GM20431 (cell line): Measurements from ENCODE around the gene GRK5.

ENCODE experiments used
- in situ Hi-C: fragments of 300-500 bp; cut with MseI, MboI; formaldehyde crosslinking; loops from one replicate; pipeline ENCODE4 v1.15.0; 2020; ENCODE audit warnings: low sequenced_read_pairs; ENCODE audit not compliant: unreplicated experiment

The GRK5 gene

DNA sequence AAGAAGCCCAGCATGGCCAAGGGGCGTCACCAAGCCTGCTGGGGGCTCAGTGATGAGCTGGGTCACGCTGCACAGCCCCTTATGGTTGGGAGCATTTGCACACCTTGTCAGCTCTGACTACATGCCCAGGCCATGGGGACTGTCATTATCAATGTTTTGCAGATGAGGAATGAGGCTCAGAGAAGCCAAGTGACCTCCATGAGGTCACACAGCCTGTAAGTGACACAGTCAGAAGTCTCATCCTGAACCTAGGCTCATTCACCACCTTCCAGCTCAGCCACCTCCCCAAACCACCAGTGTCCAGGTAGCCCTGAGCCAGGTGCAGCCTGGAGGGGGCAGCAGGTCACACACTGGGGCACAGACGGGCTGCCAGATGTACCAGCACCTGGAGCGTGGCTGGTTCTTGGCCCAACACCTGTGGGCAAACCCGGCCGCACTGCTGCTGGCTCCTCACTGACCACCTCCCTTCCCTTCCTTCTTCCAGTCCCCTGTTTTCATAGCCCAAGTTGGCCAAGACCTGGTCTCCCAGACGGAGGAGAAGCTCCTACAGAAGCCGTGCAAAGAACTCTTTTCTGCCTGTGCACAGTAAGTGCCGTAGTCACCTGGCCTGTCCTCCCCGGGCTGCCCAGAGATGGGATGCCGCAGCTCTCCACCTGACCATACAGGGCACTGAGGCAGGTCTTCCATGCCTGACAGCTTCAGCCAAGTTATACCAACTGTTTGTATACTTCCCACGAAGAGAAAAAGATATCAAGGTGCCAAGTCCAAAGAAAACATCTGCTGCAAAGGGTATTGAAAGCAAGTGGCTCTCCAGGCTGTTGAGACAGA, 215.5 kb downstream of the GRK5 start:
- in situ Hi-C loops: no loop called here

DNA sequence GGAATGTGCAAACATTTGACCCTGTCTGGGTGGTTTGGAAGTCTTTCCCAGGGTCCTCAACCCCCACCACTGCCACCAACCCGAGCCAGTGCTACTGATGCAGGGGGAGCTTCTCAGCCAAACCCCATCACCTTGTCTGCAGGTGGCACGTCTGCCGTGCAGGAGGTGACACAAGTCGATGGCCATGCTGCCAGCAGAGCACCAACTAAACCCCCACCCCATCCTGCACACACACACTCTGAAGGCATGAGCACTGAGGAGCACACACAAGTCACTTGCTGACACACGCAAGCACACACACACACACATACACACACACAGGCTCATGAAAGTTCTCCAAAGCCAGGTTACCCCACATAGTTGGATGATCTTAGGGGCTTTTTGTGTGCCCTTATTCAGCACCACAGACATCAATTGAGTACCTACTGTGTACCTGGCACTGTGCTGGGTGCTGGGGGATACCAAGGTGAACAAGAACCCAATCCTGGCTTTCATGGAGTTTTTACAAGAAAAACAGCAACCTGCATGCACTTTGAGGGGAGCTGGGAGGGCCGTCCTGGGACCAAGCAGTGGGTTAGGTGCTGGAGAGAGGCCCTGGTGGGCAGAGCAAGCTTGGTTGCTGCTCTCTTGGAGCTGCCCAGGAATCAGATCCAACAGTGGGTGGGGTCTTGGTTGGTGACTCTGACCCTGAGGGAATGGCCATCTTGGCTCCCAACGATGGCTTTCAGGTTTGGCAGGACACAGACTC, 216.3 kb downstream of the GRK5 start:
- in situ Hi-C loops: no loop called here

DNA sequence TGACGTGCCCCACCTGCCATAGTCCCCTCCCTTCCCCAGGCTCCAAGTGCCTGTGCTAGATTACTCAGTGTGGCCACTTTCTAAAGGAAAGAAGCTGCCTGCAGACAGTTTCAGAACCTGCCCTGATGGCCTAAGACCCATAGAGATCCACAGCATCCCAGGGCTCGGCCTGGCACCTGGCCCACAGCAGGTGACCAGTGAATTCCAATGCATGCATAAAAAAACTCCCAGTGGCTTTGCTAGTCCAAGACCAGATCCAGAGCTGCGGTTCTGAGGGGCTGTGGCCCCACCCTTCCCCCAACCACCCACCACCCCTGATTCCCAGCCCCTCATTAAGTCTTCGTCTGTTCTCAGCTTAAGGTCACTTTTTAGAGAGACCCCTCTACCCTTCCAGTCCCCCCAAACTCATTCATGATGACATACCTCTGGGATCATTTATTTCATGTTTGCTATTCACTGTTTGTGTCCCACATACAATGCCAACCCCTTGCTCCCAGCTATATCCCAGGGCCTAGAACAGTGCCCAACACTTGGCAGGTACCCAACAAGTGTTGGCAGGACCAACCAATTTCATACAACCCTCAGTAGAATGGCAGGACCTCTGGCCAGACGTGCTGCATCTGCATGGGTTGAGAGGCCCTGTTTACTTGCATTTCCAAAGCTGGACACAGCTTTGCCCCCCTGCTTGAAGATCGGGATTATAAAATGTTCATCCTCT, 217.0 kb downstream of the GRK5 start:
- in situ Hi-C loops: no loop called here

DNA sequence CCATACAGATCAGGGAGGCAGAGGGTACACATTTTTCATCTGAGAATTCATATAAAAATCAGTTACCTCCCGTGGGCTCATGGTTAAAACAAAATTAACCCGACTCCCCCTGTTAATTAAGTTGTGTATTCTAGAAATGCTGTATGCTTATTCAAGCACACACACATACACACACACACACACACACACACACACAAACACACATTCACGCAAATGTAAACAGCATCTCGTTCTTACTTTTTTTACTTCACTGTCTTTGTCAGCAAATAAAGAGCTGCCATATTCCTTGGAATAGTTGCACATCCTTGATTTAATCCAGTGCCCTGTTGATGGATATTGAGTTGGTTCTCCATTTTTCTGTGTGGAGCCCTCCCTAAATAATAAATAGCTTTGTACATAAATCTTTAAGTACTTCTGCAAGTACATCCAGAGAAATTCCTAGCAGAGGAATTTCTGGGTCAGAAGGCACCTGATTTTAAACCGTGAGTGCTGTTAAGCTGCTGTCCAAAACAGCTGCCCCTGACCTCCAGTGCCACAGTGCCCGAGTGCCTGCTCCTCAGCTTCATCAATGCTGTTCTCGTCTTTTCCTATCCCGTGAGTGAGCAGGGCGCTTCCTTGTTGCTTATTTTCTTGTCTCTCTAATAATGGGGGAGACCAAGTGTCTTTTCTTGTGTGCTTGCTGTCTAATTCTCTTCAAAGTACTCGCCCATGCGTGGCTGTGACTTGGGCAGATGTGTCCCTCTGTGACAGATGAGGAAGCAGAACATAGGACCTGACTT, 217.9 kb downstream of the GRK5 start:
- in situ Hi-C loops: no loop called here

DNA sequence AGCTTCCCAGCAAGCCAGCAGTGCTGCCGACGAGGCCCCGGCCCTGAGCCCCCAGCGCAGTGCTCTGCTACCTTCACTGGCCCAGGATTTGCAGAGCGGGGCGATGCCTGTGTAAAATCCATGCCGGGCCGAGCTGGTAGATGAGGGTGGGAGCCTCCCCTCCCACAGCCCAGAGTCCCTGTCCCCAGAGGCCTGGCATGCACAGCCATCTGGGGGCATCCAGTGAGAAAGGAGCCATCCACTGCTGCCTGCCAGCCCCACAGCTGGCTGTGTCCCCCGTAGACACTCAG, 218.5 kb downstream of the GRK5 start:
- in situ Hi-C loops: no loop called here

DNA sequence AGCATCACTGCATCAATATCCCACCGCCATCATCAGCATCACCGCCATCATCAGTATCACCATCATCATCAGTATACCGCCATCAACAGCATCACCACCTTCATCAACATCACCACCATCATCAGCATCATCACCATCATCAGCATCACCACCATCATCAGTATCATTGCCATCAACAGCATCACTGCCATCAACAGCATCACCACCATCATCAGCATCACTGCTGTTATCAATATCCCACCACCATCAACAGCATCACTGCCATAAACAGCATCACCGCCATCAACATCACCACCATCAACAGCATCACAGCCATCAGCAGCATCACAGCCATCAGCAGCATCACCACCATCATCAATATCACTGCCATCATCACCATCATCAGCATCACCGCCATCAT, 219.3 kb downstream of the GRK5 start:
- in situ Hi-C loops: no loop called here

DNA sequence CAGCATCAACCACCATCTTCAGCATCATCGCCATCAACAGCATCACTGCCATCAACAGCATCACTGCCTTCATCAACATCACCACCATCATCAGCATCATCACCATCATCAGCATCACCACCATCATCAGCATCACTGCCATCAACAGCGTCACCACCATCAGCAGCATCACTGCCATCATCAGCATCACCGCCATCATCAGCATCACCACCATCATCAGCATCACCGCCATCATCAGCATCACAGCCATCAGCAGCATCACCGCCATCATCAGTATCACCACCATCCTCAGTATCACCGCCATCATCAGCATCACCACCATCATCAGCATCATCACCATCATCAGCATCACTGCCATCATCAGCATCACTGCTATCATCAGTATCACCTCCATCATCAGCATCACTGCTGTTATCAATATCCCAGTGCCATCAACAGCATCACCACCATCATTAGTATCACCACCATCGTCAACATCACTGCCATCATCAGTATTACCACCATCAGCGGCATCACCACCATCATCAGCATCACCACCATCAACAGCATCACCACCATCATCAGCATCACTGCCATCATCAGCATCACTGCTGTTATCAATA, 220.0 kb downstream of the GRK5 start:
- in situ Hi-C loops: no loop called here

DNA sequence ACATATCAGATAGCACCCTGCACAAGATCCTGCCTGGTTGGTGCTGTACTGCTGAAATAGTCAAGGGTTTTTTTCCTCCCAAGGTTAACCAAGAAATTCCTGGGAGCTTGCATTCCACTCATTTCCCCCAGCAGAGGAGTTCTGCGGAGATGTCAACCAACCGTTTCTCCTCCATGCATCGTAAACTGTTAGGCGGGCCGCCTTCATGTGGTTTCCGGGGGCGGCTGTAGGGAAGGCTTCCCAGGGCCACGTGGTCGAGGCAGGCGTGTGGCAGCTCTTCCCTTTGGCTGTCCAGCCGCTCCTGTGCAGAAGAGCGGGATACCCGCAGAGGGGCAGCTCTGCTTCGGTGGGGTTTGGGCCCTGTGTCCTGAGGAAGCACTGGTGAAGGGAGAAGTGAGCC, 221.4 kb downstream of the GRK5 start:
- in situ Hi-C loops: no loop called here

DNA sequence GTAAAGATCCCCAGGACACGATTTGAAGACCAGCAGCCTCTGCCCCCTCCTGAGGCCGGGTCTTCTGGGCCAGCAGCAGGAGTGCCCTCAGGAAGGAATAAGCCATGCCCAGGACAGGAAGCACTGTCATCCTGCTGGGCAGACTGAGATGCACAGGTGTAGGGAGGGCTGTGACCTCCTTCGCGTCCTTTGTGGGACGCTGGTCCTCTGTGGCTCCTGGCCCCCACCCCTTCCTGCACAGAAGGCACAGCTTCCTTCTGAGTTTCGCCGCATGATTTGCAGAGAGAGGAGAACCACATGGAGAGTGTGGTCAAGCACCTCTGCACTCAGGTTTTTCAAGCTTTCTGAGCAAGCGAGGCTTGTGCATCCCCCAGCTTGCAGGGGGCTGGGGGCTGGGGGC, 222.4 kb downstream of the GRK5 start:
- in situ Hi-C loops: loop anchor here (10.0 kb wide), 1 partner anchor 225 kb away; the partner anchor contains the start of gene GRK5

DNA sequence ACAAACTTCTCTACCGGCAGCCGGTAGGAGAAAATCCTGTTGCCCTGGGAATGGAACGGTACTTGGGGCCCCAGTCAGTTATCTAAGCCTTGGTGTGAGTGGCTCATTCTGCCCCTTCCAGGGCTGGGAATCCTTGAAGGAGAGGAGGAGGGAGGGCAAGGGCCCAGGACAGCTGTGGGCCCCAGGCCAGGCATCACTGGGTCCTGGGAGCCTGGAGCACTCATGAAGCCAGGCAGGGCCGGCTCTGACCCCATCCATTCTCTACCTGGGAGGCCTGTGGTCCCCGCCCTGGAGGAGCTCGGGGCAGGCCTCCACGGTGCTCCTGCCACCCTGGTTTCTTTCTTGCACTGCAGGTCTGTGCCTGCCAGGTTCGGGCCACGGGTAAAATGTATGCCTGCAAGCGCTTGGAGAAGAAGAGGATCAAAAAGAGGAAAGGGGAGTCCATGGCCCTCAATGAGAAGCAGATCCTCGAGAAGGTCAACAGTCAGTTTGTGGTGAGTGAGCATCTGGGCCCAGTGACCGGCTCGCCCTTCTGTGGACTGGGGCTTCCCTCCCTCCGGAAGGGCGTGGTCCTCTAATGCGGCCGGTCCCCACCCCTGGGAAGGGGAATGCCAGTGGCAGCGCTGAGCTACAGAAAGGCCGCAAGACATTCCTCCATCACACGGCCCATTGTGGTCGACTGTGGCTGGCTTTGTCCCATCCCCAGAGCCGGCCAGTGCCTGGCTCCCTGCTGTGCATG, 223.8 kb downstream of the GRK5 start:
- in situ Hi-C loops: loop anchor here (10.0 kb wide), 1 partner anchor 226 kb away; the partner anchor contains the start of gene GRK5

DNA sequence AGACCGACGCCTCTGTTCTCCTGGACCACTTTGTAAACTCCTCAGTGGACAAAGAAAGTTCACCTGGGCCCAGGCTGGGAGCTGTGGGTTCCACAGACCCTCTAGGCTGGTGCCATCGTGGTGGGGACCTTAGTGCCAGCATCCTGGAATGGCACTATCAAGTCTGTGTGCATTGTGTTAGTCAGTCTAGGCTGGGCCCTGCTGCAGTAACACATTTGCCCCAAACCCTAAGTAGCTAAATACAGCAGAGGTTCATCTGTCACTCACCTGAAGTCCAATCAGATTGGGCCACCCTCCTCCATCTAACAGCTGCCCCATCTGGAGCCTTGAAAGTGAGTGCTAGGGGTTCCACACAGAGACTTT, 224.4 kb downstream of the GRK5 start:
- in situ Hi-C loops: loop anchor here (10.0 kb wide), 1 partner anchor 227 kb away; the partner anchor contains the start of gene GRK5

DNA sequence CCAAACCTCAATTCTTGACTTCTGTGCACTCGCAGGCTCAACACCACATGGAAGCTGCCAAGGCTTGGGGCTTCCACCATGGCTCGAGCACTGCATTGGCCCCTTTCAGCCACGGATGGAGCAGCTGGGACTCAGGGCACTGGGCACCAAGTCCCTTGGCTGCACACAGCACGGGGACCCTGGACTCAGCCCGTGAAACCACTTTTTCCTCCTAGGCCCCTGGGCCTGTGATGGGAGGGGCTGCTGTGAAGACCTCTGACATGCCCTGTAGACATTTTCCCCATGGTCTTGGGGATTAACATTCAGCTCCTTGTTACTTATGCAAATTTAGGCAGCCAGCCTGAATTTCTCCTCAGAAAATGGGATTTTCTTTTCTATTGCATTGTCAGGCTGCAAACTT, 227.6 kb downstream of the GRK5 start:
- in situ Hi-C loops: loop anchor here (10.0 kb wide), 1 partner anchor 230 kb away; the partner anchor contains the start of gene GRK5

DNA sequence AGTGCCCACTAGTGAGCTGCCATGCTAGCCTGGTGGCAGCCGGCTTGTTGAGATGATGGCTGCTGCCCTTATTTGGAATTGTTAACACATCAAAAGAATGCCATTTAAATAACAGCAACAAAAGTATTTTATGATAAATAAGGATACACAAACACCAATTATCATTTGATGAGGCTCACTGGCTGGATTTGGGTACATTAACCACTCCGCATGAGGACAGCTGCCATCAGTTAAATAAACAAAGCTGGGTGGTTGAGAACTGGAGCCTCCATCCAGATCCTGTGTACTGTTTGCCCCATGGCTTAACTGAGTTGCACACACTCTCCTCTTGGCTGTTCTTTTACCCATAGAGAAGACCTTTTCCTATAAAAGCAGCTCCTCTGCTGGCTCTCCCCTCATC, 231.3 kb downstream of the GRK5 start:
- in situ Hi-C loops: loop anchor here (10.0 kb wide), 1 partner anchor 234 kb away; the partner anchor contains the start of gene GRK5

DNA sequence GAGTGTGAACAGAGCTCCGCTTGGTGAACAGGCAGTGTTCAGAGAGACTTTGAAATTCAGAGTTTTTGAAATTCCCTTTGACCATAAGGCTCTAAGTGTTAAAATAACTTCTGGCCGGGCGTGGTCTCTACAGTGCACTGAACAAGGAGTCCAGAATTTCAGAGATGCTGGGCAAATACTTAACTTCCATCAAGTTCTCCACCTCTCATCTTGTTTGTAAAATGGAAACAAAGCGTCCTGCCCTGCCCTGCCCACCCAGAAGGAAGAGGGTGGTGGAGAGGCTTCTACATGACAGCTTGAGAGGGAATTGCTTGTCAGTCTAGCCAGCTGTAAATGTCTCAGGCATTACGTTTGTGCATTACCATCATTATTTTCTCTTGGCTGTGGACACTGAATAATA, 232.6 kb downstream of the GRK5 start:
- in situ Hi-C loops: loop anchor here (10.0 kb wide), 1 partner anchor 235 kb away; the partner anchor contains the start of gene GRK5

DNA sequence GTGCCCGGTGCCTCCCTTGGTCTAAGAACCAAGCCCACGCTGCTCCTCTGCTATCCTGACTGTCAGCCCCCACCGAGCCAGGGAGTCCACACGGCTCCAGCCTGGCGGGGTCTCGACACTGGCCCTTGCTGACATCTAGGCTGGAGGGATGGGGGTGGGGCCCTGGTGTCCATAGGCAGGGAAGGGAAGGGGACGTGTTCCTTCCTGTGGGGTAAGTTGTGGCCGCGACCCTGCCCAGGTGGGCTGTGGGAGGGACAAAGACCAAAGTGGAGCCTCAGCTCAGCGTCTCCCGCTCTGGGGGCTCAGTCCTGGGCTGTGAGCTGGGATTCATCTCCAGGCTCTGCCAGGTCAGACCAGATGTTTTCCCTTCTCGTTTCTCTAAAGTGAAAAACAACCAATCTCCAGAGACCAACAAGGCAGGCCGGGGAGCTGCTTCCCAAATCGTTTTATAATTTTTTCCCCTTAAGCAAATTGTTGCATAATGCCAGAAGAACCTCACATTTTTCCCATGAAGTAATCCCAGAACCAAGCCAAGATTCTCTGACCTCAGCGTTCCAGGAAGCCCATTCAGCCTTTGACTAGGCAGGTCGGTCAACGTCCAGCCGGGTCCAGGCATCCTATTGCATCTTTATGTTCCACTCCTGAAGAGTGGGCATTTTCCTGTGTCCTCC, 233.9 kb downstream of the GRK5 start:
- in situ Hi-C loops: no loop called here

DNA sequence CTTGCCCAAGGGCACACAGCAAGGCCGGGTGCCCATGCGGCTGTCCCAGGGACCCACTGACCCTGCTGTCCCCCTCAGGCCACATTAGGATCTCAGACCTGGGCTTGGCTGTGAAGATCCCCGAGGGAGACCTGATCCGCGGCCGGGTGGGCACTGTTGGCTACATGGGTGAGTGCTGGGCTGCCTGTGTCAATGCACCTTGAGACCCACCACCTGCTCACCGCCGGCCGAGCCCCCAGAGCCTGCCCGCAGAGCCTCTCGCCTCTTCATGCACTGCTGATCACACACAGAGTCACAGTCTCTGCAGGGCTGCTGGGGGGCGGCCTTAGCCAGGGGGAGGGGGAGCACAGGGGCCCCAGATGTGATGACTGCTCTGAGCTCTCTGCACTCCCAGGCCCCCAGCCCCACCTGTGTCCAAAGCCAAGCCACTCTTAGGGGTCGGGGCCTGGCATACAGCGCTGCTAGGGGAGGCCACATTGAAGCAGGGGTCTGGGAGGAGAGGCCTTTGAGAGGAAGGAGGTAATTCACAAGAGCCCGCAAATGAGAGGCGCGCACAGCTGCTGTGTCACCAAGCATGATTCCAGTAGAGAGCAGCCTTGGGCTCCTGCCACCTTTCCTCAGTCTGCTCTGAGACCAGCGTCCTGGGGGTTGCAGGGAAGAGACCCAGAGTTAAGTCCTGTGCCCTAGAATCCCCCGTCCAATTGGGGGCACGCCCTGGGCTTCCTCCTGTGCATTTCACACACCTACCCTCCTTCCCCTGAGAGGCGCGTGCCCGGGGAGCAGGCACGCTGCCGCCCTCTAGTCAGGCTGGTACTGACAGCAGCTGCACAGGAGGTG, 234.8 kb downstream of the GRK5 start:
- in situ Hi-C loops: no loop called here

DNA sequence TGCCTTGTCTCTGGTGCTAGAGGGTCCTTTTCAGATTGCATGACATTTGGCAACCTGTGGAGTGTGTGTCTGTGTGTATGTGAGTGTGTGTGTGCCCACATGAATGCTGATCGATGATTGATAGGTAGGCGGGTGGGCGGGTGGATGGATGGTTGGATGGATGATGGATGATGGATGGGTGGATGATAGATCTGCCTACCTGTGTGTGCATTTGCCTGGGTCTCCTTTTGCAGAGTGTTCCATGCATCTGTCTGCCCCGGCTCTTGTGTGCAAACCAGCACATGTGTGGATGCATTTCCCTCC, 235.3 kb downstream of the GRK5 start:
- in situ Hi-C loops: no loop called here

DNA sequence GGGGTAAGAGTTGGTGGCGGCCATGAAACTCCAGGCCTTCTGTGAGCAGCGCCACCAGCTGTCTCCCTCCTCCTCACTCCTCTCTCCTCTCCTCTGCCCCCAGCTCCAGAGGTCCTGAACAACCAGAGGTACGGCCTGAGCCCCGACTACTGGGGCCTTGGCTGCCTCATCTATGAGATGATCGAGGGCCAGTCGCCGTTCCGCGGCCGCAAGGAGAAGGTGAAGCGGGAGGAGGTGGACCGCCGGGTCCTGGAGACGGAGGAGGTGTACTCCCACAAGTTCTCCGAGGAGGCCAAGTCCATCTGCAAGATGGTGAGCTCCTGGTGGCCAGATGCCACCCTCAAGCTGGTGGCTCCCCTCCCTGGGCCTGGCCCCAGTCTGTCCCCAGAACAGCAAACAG, 236.1 kb downstream of the GRK5 start:
- in situ Hi-C loops: no loop called here
